Prostate gland (tissue), 2 donors: ENCODE results near the gene ADAMTSL3.

Source experiments
- CTCF ChIP-seq, 4 experiments: fragments of 200-600 bp in 2 of 4; fragments of 450-650 bp in 2 of 4; sonication (generic) in 2 of 4; IDR thresholded peaks; 1 replicate in 3 of 4; 2 replicates in 1 of 4; pipeline ENCODE4 v1.5.1; 2016 to 2019; ENCODE audit warnings: antibody characterized with exemption in 4 of 4, mild to moderate bottlenecking in 2 of 4, moderate library complexity in 2 of 4
- POLR2A ChIP-seq: fragments of 450-650 bp; IDR thresholded peaks from one replicate; pipeline ENCODE4 v1.6.1; 2016; ENCODE audit warnings: antibody characterized with exemption, mild to moderate bottlenecking
- POLR2AphosphoS5 ChIP-seq: sonication (generic); formaldehyde crosslinking; IDR thresholded peaks from one replicate; pipeline ENCODE4 v1.6.1; 2017; ENCODE audit warnings: antibody characterized with exemption

- TF ChIP-seq CTCF (IDR thresholded peaks at IDR 0.05) (no peak), POLR2A (no peak), POLR2AphosphoS5 (no peak)
These were observed 426.2 kb downstream of the ADAMTSL3 start for GRCh38 chr15:84079885-84080777.
